ENCODE results near the gene ZNF564. TPM values are rescaled to one million over a fixed set of nuclear protein-coding genes. Genes with fewer than 3 reads are reported as not detected.

ZNF564 gene
- total and polyA plus RNA-seq, 2 of the 13 experiments (the other 11 are each of a cell fraction or from before 2014, with no cell fraction given) = 2.3 to 11.1 TPM

DNA sequence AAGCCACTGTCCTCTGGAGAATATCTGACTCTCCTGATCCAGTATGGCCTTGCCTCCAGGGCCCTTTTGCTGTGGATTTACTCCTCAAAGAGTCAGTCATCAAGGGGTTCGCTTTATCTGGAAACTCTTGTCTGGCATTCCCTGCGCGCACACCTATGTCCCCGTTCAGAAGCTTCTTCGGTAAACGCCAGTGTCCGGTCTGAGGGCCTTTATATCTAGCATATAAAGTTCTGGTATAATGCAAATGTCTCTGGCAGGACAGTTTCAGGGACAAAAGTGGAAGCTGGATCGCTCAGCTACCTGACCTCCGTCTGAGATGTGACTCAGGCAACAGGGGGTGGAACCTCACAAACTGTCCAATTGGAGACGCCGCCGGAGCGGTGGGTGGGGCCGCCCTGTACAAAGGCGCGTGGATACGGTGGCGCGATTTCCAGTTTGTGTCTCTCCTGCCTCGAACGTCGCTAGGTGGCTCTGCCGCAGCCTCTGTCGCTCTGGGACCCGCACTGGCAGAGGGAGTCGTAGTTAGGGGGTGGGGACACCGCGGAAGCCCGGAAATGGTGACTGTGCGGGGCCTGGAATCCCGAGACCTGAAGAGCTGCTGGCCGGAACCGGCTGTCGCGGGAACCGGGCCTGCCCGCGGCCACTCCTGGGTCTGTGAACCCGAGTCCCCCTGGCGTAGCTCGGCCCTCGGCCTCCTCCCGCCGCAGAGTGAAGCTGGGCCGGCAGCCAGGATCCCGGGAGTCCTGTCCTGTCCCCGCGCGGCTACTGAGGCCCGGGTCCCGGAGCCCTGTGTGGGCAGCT lies 56.1 kb downstream of the ZNF564 start (continued):
- peak; percentile 75; the same call in 1 of the 2 replicates for TF ChIP-seq BCL3 (CRISPR knock-in tag; IDR thresholded peaks at IDR 0.05)
- TF ChIP-seq SP140L (CRISPR knock-in tag; IDR thresholded peaks at IDR 0.05; ENCODE audit: borderline replicate concordance) = no peak
- TF ChIP-seq THAP9 (CRISPR knock-in tag; IDR thresholded peaks at IDR 0.05; ENCODE audit: borderline replicate concordance) = peak; percentile 66; the same call in 1 of the 2 replicates
- TF ChIP-seq GPN1 (CRISPR knock-in tag; IDR thresholded peaks at IDR 0.05; ENCODE audit: borderline replicate concordance) = no peak
- TF ChIP-seq SIN3B (IDR thresholded peaks at IDR 0.05; ENCODE audit: low read length) = peak; percentile 71
- TF ChIP-seq ZNF687 (CRISPR knock-in tag; IDR thresholded peaks at IDR 0.05) = peak; percentile 93
- no peak for TF ChIP-seq NKX3-1 (CRISPR knock-in tag; IDR thresholded peaks at IDR 0.05)
- peak; percentile 49; the same call in 1 of the 2 replicates for TF ChIP-seq THYN1 (CRISPR knock-in tag; IDR thresholded peaks at IDR 0.05; ENCODE audit: borderline replicate concordance, low read depth)
- peak; percentile 45; the same call in 1 of the 2 replicates for TF ChIP-seq MEIS2 (CRISPR knock-in tag; IDR thresholded peaks at IDR 0.05)
- peak; percentile 69; the same call in 1 of the 2 replicates for TF ChIP-seq ZFP1 (CRISPR knock-in tag; IDR thresholded peaks at IDR 0.05)
- TF ChIP-seq ZNF382 (CRISPR knock-in tag; IDR thresholded peaks at IDR 0.05; ENCODE audit: borderline replicate concordance) = no peak
- no peak; the same call in 1 of the 2 replicates for TF ChIP-seq ZNF546 (CRISPR knock-in tag; conservative IDR thresholded peaks at IDR 0.05)
- TF ChIP-seq WIZ (CRISPR knock-in tag; IDR thresholded peaks at IDR 0.05) = peak; percentile 39; the same call in 1 of the 2 replicates
- TF ChIP-seq ZNF616 (CRISPR knock-in tag; IDR thresholded peaks at IDR 0.05; ENCODE audit: low read depth) = no peak
- peak; percentile 94 for TF ChIP-seq ZGPAT (CRISPR knock-in tag; IDR thresholded peaks at IDR 0.05)
- TF ChIP-seq ZNF10 (CRISPR knock-in tag; IDR thresholded peaks at IDR 0.05; ENCODE audit: borderline replicate concordance, low read depth) = no peak
- TF ChIP-seq MAFF (IDR thresholded peaks at IDR 0.05; ENCODE audit: low read depth, low read length) = no peak
- TF ChIP-seq, protein P1, sequence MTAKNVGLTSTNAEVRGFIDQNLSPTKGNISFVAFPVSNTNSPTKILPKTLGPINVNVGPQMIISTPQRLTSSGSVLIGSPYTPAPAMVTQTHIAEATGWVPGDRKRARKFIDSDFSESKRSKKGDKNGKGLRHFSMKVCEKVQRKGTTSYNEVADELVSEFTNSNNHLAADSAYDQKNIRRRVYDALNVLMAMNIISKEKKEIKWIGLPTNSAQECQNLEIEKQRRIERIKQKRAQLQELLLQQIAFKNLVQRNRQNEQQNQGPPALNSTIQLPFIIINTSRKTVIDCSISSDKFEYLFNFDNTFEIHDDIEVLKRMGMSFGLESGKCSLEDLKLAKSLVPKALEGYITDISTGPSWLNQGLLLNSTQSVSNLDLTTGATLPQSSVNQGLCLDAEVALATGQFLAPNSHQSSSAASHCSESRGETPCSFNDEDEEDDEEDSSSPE (CRISPR knock-in tag; IDR thresholded peaks at IDR 0.05) = peak; percentile 94
